ENCODE results near the gene VPS52. TPM values are rescaled to one million over a fixed set of nuclear protein-coding genes. Genes with fewer than 3 reads are reported as not detected.
"Not testable (repeated sequence)": the region's sequence is repeated elsewhere in the genome, so short reads cannot be mapped to it uniquely, and the experiment has no call there.

Gene VPS52
- total RNA-seq, 2 donors from 2014 or later = 39.0 to 62.8 TPM

DNA sequence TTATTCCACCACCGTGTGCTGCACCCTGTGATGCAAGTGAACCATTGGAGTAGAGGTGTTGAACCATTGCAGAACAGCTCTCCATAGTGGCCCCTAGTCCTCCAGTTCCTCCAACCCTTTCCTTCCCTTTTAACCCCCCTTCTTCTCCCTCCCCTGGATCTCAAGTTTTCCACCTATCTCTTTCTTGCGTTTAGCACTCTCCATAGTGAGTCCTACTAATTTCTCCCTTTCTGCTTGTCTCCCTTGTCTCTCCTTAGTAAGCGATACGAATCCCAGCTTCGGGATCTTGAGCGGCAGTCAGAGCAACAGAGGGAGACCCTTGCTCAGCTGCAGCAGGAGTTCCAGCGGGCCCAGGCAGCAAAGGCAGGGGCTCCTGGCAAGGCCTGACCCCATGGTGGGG, 18.8 kb upstream of the VPS52 start:
- Mint-ChIP-seq H3K27ac (peak overlapping the region; percentile 90 to 100), H3K9me3 (no peaks in the 10 kb centered on the region), H3K36me3 (peaks cover 18 to 39% of the 10 kb centered on the region in 2 donors)
- ATAC-seq (no peak), DNase-seq (ENCODE audit: low spot score in 2 of 2) (no peak)

DNA sequence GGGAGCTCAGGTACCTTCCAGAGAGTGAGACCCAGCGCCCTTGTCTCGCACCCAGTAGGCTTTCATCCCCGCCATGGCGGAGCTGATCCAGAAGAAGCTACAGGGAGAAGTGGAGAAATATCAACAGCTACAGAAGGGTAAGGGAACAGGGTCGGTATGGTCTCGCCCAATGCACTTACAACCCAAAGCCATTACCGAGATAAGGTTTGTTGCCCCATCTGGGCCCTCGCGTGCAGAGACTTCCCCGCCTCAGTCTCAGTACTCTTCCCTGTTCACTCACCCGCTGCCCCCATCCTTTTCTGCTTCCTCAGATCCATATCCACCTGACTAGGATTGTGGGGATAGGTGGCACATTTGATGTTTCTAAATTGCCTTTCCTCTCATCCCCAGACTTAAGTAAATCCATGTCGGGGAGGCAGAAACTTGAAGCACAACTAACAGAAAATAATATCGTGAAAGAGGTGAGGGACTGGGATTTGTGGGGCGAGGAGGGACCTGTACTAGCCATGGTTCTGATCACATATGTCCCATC, 18.2 kb upstream of the VPS52 start:
- DNase-seq (ENCODE audit: low spot score in 2 of 2) = no peak
- H3K36me3 Mint-ChIP-seq = peaks cover 18 to 39% of the 10 kb centered on the region in 2 donors
- peak; percentile 4 to 5 for ATAC-seq
- H3K9me3 Mint-ChIP-seq = no peaks in the 10 kb centered on the region
- H3K27ac Mint-ChIP-seq = peak overlapping the region; percentile 90 to 100

DNA sequence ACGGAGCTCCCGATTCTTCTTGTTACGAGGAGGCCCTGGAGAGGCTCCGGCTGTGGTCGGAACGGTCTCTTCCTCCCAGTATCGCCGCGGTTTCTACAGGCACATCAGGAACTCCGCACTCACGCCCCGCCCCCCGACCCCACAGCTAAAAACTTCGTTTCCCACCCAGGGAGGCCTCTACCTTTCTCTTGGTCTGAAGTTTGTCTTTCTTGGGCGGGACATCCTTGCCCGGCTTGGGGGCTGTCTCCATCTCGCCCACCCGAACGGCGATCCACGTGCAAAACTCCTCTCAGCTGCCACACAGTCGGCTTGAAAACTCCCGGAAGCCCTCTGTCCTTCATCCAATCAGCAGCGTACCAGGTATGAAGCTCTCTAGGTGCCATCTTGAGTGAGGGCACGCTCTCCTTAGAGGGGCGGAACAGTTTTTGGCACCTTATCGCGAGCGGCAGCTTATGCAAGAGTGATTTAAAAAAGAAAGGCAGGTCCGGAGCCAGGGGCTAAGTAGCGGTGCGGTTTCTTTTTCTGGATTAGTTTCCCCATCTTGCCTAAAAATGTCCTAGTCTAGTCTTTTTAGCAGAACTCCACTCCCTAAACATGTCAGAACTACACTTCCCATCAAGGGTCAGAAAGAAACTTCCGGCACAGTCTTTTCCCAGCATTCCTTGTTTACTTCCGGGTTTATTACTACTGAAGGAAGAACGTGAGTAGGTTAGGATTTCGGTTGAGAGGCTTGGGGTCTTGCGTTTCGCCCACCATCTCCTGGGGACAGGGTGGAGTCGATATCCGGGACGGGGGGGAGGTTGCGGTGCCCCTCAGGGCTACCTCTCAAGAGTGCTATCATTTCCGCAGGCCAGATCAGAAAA, 17.5 kb upstream of the VPS52 start, which contains the start of the genes PFDN6 and WDR46:
TSS of gene PFDN6 (plus strand) at position 681 of the 863 bp plus-strand sequence. CDS start 256 bp downstream, outside the sequence.
TSS of gene WDR46 (minus strand) at position 319 of the 863 bp plus-strand sequence. CDS start at position 250, 69 bp downstream.
- Mint-ChIP-seq H3K27ac (peak within 1 kb of the TSS; percentile 90 to 100), H3K36me3 (peaks cover 18 to 39% of the 10 kb centered on the region in 2 donors), H3K9me3 (no peaks in the 10 kb centered on the region)
- ATAC-seq (peak; percentile 97), DNase-seq (ENCODE audit: low spot score in 2 of 2) (peak; percentile 76 to 85)

DNA sequence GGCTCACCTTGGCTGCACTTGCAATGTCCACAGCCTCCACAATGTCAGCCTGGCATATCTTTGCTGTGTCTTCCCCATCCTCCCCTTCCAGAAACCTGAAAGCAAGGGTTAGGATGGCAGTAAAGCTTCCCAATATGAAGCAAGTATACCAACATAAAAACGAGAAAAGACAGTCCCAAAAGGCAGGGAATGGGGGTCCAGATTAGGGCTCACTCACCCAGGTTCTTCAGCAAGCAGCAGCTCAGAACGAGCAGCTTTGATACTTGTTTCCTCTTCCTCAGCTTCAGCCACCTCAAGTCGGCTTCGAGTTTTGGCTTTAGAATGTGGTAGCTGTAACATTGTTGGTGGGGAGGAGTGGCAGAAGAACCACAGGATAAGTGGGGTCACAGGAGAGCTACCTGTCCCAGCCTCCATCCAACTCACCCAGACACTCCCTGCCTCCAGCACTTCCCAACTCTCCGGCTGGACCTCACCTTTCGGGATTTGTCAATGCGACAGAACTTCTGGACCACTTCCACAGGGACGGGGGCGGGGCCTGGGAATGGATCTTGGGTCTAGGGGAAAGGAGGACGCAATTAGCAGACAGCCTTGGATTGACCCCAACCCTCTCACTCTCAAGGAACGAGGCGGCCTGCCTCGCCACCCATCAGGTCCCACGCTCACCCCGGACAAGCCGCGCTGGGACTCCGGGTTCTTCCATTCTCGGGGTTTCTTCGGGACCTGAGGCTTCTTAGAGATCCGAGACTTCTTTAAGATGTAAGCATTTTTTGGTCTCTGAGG, 16.7 kb upstream of the VPS52 start:
- ATAC-seq (no peak), DNase-seq (ENCODE audit: low spot score in 2 of 2) (no peak)
- Mint-ChIP-seq H3K9me3 (no peaks in the 10 kb centered on the region), H3K36me3 (peaks cover 18 to 39% of the 10 kb centered on the region in 2 donors), H3K27ac (peak overlapping the region; percentile 90 to 100)

DNA sequence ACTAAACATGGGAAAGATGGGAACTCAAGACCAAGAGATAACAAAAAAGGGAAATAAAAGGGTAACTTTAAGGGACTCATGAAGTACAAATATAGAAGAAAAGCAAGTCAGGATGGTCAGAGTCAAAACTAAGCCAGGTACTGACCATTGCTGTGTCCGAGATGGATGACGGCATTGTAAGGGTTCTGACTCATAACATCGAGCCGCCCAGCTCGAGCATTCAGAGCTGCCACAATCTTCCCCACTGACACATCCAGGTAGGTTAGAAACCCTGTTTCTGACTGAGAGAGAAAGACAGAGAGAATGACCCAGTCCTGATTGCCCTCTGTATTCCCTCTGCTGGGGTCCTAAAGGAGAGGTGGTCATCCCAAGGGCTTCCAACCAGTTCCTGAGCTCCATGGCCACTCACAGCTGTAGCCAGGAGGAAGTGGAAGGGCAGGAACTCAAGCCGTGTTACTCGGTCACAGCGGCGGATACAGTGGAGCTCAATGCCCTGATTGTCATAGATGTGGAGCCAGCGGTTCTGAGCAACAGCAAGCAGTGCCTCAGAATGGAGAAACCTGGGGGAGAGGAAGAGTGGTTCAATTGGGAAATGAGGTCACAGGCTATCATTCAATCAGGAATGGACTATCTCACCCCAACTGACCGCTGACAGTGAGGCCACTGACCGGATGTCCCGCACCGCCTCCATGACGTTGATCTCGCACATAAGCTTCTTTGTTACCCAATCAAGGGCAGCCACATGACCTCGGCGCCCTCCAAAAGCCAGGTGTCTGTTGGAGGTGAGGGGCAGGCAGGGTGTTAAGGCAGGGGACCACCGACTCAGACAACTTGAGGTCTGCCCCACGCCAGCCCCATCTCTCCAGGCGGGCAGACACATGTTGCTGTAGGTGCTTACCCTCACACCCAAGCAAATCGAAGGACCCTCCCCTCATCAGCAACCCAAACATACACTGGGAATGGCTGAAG, 15.6 kb upstream of the VPS52 start:
- Mint-ChIP-seq H3K36me3 (peaks cover 18 to 39% of the 10 kb centered on the region in 2 donors), H3K27ac (peak overlapping the region; percentile 63 to 90), H3K9me3 (no peaks in the 10 kb centered on the region)
- DNase-seq (ENCODE audit: low spot score in 2 of 2) (no peak), ATAC-seq (no peak)

DNA sequence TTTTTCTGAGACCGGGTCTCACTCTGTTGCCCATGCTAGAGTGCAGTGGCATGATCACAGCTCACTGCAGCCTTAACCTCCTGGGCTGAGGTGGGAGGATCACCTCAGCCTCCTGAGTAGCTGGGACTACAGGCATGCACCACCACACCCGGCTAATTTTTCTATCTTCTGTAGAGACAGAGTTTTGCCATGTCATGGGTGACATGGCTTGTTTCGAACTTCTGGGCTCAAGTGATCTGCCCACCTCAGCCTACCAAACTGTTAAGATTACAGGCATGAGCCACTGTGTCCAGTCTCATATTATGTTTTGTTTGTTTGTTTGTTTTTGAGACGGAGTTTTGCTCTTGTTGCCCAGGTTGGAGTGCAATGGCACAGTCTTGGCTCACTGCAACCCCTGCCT, 13.5 kb upstream of the VPS52 start:
- Mint-ChIP-seq H3K27ac (peak overlapping the region in 1 of 2 donors; percentile 29), H3K36me3 (peaks cover 18 to 32% of the 10 kb centered on the region in 2 donors)
- DNase-seq (ENCODE audit: low spot score in 2 of 2); H3K9me3 Mint-ChIP-seq; ATAC-seq: not testable (repeated sequence)

DNA sequence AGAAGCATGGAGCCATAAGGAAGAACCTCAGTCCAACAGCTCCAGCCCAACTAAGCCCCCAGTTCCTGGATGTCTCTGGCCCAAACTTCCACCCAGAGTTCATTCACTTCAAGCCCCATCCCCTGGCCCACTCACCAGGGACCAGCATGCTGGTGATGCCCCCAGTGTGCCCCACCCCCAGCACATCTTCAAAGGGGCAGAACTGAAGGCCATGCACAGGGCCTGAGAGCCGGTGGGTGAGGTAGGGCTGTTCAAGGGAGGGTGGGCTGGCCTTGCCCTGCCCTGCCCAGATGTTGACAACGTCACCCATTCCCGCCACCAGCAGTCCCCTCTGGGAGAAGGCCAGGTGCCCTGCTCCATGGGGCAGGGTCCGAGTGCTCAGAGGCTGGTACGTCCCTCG, 8.9 kb upstream of the VPS52 start:
- no peaks in the 10 kb centered on the region for H3K9me3 Mint-ChIP-seq
- no peak for DNase-seq (ENCODE audit: low spot score in 2 of 2)
- ATAC-seq = no peak
- peak overlapping the region; percentile 40 to 81 for H3K27ac Mint-ChIP-seq
- peaks cover 11 to 13% of the 10 kb centered on the region in 2 donors for H3K36me3 Mint-ChIP-seq

DNA sequence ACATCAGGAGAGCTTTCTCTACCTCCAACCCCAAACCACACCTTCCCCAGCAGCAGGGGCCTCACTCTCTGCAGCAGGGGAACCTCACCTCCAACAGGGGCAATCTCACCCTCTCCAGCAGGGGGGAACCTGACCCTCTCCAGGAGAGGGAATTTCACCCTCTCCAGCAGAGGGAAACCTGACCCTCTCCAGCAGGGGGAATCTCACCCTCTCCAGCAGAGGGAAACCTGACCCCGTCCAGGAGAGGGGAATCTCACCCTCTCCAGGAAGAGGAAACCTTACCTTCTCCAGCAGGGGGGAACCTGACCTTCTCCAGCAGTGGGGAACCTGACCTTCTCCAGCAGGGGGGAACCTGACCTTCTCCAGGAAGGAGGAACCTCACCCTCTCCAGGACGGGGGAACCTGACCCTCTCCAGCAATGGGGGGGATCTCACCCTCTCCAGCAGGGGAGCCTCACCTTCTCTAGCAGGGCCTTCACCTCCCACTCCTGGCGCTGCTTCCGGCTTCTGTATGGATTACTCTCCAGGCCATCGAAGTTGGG, 8.4 kb upstream of the VPS52 start:
- DNase-seq (ENCODE audit: low spot score in 2 of 2) (no peak), ATAC-seq (no peak)
- Mint-ChIP-seq H3K27ac (peak overlapping the region; percentile 40 to 81), H3K36me3 (peaks cover 16 to 18% of the 10 kb centered on the region in 2 donors), H3K9me3 (no peaks in the 10 kb centered on the region)

DNA sequence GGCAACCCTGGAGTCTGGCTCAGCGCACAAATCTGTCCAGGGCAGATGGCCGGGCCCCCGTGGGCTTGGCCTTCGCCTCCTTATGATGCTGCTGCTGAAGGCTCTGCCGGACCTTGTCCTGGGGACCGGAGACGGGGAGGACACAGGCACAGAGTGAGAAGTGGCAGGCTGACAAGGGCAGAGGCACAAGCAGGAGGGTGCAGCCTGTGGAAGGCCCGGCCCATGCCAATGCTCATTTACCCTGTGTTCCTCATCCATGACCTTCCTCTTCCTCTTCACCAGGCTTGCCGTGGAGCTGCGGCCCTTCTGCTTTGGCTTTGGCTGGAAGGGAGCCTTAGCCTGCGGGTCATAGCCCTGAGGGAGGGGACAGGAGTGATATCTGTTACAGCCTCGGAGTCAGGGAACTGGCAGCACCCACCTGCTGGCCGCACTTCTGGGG, 7.6 kb upstream of the VPS52 start:
- no peak for ATAC-seq
- Mint-ChIP-seq H3K27ac (no peak overlapping the region), H3K9me3 (no peaks in the 10 kb centered on the region), H3K36me3 (peaks cover 23 to 26% of the 10 kb centered on the region in 2 donors)
- no peak for DNase-seq (ENCODE audit: low spot score in 2 of 2)

DNA sequence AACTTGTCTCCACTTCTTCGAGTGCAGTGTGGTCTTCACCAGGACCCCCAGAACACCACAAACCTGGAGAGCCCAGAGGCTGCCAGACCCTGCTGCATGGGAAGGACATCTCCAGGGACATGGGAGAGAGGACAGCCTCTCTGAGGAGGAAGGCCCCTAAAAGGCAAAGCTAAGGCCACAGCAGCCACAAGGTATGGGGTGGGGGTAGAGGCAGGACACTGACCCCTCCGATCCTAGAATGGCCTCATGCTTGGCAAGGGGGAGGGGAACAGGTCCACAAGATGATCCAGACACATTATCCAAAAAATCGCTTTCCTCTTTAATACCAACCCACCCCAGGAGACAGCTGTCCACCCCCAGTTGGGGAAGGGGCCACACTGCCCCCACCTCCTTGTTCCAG, 7.1 kb upstream of the VPS52 start:
- peak overlapping the region in 1 of 2 donors; percentile 90 for H3K27ac Mint-ChIP-seq
- ATAC-seq = no peak
- H3K9me3 Mint-ChIP-seq = no peaks in the 10 kb centered on the region
- no peak for DNase-seq (ENCODE audit: low spot score in 2 of 2)
- H3K36me3 Mint-ChIP-seq = peaks cover 27 to 30% of the 10 kb centered on the region in 2 donors

DNA sequence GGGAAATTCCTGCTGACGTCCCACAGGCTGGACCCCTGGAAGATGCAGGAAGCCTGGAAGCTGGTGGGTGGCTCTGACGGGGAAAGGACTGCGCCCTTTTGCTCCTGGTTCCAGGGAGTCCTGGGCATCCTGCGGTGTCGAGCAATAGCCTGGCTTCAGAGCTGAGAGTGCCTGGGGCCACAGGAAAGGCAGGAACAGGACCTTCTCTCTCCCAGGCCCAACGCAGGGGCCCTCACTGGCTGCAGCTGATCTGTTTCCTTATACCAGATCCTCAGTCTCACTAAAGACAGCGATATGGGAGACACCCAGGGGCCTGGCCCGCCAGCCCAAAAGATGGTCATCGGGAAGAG, 6.7 kb upstream of the VPS52 start:
- peaks cover 29 to 35% of the 10 kb centered on the region in 2 donors for H3K36me3 Mint-ChIP-seq
- peak overlapping the region in 1 of 2 donors; percentile 90 for H3K27ac Mint-ChIP-seq
- ATAC-seq = no peak
- no peaks in the 10 kb centered on the region for H3K9me3 Mint-ChIP-seq
- no peak for DNase-seq (ENCODE audit: low spot score in 2 of 2)

DNA sequence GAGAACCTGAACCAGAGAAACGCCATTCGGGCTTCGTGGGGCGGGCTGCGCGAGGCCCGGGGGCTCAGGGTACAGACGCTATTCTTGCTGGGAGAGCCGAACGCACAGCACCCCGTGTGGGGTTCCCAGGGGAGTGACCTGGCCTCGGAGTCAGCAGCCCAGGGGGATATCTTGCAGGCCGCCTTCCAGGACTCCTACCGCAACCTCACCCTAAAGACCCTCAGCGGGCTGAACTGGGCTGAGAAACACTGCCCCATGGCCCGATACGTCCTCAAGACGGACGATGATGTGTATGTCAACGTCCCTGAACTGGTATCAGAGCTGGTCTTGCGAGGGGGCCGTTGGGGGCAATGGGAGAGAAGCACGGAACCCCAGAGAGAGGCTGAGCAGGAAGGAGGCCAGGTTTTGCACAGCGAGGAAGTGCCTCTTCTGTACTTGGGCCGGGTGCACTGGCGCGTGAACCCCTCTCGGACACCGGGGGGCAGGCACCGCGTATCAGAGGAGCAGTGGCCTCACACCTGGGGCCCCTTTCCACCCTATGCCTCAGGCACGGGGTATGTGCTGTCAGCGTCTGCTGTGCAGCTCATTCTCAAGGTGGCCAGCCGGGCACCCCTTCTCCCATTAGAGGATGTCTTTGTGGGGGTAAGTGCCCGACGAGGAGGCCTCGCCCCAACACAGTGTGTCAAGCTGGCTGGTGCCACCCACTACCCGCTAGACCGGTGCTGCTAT, 6.2 kb upstream of the VPS52 start:
- DNase-seq (ENCODE audit: low spot score in 2 of 2) (no peak), ATAC-seq (peak in 1 of 2 donors; percentile 2)
- no peaks in the 10 kb centered on the region for H3K9me3 Mint-ChIP-seq
- peaks cover 35 to 40% of the 10 kb centered on the region in 2 donors for H3K36me3 Mint-ChIP-seq
- H3K27ac Mint-ChIP-seq = peak overlapping the region; percentile 90 to 96

DNA sequence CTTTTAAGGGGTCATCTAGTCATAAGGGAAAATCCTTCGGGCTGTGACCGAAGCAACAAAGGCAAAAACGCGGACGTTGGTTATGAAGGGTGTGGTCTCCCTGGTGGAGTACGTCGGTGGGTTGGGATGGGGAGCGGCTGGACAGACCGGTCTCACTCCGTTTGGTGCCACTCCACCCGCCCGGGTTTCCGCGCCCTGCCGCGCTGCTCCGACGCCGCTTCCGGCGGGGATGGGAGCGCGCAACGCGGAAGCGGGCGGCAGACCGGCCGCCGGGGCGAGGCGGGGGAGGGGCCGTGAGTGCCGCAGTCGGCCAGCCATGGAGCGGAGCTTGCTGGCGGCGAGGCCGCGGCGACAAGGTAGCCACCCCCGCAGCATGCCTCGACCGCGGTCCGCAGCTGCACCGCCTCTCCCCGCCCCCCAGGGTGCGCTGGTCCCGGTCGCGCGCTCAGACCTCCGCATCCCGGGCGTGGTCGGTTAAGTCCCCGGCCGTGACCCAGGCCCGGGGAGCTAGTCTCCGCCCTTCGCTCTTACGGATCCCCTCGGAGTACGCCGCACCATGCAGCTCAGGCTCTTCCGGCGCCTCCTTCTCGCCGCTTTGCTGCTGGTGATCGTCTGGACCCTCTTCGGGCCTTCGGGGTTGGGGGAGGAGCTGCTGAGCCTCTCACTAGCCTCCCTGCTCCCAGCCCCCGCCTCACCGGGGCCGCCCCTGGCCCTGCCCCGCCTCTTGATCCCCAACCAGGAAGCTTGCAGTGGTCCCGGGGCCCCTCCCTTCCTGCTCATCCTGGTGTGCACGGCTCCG, 5.4 kb upstream of the VPS52 start, which contains the start of gene B3GALT4:
TSS of gene B3GALT4 (plus strand) at position 260 of the 799 bp plus-strand sequence. CDS start at position 557, 297 bp downstream.
- Mint-ChIP-seq H3K9me3 (no peaks in the 10 kb centered on the region), H3K36me3 (peaks cover 42 to 48% of the 10 kb centered on the region in 2 donors)

DNA sequence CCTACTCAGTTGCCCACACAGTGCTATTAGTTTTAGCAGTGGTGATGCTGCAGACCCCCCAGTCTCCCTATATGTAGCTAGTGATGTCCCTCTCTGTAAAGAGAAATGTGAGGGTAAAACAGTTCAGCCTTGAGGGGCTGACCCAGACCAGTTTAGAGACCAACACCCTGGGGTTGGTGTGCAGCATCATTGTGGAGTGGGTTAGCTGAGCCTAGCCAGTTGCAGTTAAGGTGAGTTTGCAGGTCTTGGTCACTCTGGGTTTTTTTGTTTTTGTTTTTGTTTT, 4.8 kb upstream of the VPS52 start:
- Mint-ChIP-seq H3K27ac (peak overlapping the region; percentile 90 to 95), H3K9me3 (no peaks in the 10 kb centered on the region), H3K36me3 (peaks cover 48 to 53% of the 10 kb centered on the region in 2 donors)
- ATAC-seq (no peak), DNase-seq (ENCODE audit: low spot score in 2 of 2) (no peak)

More for the DNA sequence above, 5.4 kb upstream of the VPS52 start, which contains the start of gene B3GALT4:
- H3K27ac Mint-ChIP-seq = peak within 1 kb of the TSS; percentile 90 to 96
- ATAC-seq (peak; percentile 75 to 79), DNase-seq (ENCODE audit: low spot score in 2 of 2) (peak; percentile 80 to 89)
